ENCODE results near the gene GORASP1.

GORASP1 gene

DNA sequence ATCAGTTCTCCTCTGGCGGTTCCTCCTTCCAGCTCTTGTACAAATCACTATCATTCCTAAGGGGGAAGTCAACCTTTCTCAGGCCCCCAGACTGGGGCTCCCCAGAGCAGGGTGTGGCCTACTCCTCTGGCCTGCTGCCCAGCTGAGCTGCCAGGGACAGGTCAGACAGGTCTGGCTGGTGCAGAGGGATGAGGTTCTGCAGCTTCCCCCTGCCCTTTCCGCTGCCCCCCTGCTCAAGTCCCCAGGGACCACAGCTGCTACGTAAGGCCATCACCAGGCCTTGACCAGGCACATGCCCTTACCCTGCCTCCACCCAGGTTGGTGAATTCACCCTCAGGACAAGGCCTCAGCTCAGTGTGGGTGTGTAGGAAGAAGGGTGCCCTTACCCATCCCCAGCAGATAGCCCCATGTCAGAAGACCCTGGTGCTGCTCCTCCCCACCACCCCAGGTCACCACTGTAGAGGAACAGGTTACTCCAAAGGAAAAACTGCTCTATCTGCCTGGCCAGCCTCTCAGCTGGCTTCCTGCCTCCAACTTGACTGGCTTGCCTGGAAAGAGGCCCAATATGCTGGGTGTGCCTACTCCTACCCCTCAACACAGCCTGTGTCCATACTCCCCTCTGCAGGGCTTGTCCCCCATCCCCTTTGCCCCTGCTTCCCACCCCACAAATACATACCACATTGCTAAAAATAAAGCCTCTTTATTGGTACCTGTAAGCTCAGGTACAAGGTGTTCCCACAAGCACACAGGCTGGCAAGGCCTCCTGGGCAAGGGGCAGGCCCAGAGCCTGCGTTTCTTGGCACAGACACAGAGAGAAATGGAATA is 34.0 kb upstream of the GORASP1 start:
- DNase-seq (ENCODE audit: low read depth): no peak

DNA sequence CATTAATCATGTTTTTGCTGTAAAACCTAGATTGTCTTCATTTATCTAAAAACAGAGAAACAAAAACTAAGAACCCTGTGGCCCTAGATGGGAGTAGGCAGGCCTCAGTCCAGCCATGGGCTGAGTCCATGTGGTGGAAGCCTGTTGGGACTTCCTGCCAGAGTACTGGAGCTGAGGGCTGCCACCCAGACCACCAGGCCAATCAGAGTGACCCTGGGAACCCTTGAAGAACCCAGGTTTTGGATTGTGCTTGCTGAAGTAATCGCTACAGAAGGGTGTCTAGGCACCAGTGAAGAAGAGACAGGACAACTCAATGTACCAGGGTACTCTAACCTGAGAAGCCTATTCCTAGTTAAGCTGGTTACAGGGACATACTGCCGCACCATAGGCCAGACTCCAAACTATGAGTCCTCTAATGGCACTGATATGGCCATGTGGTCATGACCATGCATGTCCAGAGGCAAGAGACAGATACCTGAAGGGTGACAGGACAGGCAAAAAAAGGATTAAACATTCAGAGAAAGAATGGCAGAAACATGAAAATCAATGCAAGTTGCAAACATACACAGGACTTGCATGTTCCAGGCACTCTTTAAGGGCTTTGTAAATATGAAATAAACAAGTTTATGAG is 33.0 kb upstream of the GORASP1 start:
- no peak for DNase-seq (ENCODE audit: low read depth)

DNA sequence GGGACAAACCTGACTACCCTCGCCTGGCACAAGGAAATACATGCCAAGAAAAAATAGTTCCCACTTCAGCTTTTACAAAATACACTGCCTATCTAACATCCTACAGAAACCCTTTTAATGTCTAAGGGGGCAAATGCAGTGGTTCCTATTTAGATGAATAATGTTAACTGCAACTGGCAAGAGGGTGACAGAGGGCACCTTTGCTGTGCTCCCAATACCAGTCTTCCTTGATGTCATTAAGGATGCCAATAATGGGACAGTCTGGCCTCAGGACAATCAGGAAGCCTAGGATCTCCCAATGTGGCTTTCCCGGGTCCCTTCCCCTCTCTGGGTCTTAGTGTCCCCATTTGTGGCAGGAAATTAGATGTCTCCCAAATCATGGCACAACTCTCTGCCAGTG is 32.0 kb upstream of the GORASP1 start:
- no peak for DNase-seq (ENCODE audit: low read depth)

DNA sequence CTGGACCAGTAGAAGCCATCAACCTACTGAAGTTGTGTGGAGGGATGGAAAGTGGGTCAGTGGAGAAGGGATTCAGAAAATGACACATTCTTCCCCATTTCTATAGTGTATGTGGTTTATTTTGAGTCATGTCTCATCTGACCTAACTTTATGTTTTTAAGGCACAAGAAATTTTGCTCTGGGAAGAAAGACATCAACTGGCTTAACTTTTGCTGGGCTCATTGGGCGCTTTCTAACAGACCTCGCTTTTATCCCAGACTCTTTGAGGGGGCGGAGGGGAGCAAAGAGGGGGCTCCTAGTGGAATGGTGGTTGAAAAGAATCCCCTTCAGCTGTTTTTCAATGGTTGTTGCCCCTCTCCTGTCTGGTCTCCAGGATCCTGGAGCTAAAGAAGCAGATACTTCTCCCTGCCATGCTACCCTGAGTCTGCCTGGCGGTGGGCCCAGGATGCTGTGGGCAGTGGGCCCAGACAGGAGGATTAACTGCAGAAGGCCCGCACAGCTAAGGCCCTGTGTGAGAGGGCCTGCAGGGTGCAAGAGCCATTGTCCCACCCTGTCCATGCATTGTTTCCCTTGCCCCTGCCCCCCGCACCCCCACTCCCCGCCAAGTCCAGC is 31.5 kb upstream of the GORASP1 start:
- no peak for DNase-seq (ENCODE audit: low read depth)

DNA sequence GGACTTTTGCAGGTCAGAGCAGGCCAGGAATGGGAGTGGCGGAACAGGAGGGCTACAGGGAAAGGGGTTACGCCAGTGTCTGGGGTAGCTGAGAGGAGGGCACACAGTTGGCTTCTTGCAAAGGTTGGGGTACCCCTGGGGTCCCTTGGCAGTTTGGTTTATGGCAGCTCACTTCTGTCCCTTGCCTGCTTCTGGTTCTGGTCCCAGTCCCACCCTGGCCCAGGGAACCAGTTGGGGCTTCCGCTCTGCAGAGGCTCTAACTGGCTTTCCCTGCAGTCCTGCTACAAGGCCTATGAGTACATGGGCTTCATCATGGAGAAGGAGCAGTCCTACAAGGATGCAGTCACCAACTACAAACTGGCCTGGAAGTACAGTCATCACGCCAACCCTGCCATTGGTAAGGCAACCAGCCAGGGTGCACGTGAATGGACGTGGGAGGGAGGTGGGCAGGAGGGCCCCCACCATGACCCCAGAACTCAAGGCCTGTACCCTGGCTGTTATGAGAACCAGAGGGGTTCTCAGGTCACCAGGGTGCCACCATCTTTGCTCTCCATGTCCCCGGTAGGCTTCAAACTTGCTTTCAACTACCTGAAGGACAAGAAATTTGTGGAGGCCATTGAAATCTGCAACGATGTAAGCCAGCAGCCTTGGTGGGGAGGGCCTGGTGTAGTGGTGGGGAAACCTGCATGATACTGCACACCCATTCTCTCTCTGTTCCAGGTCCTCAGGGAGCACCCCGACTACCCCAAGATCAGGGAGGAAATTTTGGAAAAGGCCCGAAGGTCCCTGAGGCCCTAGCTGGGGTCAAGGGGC is 30.8 kb upstream of the GORASP1 start:
- DNase-seq (ENCODE audit: low read depth): no peak

DNA sequence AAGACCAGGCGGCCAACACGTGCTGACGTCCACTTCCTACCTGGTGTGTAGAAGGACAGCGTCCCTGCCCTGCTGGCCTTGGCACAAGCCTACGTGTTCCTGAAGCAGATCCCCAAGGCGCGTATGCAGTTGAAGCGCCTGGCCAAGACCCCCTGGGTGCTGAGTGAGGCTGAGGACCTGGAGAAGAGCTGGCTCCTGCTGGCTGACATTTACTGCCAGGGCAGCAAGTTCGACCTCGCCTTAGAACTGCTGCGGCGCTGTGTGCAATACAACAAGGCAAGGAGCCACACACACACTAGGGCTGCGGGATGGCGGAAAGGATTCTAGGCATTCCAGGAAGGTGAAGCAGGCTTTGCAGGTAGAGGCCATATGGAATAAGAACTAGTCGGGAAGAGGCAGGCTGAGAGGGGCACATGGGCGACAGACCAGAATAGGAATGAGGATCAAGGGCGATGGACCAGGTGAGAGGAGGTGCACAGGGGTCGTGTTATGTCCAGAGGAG is 30.1 kb upstream of the GORASP1 start:
- no peak for DNase-seq (ENCODE audit: low read depth)

DNA sequence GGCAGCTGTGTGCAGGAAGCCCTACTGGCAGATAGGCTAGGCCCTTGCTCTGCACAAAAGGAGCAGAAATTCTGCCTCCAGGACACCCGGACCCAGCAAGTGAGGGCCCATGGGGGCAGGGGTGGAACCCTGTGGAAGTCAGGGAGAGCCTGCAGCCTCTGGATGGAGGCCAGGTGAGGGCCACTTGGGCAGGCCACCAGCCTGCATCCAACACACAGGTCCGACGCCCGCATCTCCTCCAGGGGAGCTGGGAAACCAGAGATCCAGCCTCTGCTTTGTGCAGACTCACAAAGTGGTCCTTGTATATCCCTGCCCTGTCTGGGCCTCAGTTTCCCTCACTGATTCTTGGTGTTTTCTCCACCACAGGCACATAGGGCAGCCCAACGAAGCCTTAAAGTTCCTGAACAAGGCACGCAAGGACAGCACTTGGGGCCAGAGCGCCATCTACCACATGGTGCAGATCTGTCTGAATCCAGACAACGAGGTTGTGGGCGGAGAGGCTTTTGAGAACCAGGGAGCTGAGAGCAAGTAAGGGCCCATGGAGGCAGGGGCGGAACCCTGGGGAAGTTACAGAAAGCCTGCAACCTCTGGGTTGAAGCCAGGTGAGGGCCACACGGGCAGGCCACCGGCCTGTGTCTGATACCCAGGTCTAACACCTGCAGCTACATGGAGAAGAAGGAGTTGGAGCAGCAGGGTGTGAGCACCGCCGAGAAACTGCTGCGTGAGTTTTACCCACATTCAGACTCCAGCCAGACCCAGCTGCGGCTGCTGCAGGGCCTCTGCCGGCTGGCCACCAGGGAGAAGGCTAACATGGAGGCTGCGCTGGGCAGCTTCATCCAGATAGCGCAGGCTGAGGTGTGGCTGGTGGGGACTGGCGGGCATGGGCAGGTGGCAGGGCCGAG is 29.4 kb upstream of the GORASP1 start:
- DNase-seq (ENCODE audit: low read depth): no peak

DNA sequence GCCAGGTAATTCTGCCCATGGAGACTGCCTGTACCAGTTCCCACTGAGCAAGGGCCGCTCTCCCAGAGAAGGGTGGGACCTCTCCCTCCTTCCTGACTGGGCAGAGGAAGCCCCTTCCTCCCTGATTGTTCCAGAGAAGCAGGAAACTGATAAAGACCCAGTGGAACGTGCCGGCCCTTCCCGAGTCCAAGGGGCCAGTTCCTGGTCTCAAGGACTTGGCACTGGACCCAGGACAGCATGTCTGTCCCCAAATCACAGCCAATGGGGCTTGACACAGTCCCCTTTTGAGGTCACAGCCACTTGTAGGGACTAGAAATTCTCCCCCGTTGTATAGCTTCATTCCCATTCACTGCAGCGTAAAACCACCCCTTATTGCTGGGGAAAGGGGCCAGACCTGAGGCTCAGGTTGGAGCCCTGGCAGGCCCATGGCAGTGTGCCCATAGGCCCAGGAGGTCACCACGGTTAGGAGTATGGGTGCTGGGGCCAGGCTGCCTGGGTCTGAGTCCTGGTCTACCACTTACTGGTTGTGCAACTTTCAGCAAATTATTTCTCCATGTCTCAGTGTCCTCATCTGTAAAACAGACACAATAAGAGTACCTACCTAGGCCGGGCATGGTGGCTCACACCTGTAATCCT is 27.9 kb upstream of the GORASP1 start:
- DNase-seq (ENCODE audit: low read depth): no peak

DNA sequence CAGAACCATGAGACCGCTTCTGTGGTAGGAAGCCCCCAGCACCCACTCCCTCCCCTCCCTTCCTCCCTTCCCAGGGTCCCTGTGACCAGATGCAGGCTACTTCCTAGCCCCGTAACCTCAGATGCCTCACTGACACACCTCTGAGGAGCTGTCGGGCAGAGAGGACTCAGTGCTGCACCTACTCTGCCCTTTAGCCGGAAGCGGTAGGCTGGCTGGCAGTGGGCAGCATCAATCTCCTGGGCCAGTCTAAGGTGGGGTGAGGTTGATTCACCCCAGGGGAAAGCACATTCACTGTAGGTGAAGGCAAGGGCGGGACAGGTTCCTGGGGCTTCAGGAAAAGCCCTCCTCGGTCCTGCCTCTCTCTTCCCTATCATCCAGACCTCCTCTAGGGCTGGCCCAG is 26.9 kb upstream of the GORASP1 start:
- DNase-seq (ENCODE audit: low read depth): no peak

DNA sequence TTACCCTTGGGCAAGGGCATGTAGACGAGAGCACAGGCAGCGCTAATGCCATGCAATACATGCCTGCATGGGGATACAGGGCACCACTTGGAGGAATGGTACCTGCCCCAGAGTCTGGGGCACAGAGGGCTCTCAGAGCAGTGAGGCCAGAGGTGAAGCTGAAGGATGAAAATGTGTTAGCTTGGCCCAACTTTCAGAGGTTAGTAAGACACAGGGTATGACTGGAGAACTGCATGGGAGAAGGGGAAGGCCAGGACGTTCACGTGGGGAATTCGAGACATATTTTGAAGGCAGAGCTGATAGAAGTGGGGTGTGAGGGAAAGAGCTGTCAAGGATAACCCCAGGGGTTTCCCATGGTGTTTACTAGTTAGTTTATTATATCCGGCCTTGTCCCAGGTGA is 26.4 kb upstream of the GORASP1 start:
- no peak for DNase-seq (ENCODE audit: low read depth)

DNA sequence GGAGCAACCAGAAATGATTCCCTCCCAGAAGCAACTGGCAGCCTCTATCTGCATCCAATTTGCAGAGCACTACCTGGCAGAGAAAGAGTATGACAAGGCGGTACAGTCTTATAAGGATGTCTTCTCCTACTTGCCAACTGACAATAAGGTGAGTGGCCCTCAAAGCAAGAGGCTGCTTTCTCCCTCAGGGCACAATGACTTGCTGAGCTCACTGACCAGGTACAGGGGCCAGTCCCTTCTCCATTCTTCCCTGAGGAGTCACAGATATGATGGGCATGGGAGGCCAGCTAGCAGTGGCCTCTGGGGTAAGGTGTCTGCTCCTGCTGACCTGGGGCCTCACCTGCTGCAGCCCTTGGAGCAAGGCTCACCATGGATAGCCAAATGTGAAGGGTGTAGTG is 25.7 kb upstream of the GORASP1 start:
- no peak for DNase-seq (ENCODE audit: low read depth)

DNA sequence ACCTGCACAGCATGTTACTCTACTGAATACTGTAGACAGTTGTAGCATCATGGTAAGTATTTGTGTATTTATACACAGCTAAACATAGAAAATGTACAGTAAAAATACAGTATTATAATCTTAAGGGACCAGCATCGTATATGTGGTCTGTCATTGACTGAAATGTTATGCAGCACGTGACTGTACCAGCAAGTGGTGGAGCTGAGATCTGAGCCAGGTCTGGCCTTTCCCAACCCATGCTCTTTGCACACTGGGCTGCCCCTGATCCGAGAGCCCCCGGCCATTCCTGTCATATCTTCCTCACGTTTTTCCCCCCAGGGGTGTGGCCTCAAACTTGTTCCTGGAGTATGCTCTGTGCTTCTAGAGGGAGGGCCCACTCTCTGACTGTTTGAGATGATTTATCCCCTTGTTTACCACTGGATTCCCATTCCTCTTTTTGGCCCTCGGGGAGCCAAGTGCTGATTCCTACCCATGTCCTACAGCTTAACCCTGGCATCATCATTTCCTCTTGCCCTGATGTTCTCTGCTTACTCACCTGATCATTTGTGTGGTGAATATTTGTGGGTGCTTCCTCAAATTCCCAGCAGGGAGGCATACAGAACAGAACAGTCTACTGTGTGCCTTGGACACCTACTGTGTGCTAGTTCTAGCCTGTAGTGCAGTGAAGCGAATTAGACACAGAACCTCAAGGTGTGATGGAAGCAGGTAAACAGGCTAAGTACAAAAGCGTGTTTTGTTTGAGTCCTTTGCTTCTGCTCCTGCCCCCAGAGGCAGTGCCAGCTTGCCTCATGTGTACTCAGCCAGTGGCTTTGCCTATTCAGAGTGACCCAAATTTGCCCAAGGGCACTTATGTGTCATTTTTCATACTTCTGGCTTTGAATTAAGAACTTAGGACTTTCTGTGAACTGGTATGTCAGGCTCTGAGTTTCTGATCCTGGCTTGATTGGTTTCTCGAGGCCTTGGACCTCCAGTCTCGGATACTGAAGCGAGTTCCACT is 25.0 kb upstream of the GORASP1 start:
- no peak for DNase-seq (ENCODE audit: low read depth)

DNA sequence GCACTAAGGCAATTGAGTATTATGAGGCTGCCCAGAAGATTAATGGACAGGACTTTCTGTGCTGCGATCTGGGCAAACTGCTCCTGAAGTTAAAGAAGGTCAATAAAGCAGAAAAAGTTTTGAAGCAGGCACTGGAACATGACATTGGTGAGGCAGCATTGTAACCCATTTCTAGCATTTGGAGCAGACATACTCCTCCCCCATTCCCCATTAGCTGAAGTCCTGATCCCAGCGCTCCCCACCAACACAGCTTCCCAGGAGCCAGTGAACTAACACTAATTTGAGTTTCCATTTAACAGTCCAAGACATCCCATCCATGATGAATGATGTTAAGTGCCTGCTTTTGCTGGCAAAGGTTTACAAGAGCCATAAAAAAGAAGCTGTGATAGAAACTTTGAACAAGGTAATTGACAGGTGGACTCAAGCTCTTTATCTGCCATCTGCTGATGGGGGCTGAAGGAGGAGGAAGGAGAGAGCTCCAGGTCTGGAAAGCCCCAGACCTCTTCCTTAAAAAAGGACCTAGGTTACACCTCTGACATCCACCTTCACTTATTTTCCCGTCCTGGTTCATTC is 23.4 kb upstream of the GORASP1 start:
- DNase-seq (ENCODE audit: low read depth): no peak

DNA sequence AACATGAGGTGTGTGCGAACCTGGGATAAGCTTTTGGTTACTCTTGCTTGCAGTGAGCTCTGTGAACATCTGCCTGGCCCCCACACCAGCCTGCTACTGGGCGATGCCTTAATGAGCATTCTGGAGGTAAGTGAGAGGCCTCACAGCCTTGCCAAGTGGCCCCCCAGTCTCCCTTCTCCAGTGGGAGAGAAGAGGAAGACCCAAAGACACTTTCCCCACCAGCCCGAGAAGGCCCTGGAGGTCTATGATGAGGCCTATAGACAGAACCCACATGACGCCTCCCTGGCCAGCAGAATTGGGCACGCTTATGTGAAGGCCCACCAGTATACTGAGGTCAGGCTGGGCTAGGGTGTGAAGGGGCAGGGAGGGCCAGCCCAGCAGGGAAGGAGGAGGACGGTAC is 22.6 kb upstream of the GORASP1 start:
- DNase-seq (ENCODE audit: low read depth): no peak

DNA sequence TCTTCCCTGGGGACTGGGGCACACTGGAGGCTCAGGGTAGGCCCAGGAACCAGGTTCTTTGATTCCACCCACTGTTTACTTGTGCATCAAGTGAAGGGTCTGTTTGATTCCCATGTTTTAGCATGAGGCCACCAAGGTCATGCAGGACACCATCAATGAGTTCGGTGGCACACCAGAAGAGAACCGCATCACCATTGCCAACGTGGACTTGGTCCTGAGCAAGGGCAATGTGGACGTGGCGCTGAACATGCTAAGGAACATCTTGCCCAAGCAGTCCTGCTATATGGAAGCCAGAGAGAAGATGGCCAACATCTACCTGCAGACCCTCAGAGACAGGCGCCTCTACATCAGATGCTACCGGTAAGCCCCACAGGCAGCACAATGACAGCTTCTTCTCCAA is 21.5 kb upstream of the GORASP1 start:
- DNase-seq (ENCODE audit: low read depth): no peak

DNA sequence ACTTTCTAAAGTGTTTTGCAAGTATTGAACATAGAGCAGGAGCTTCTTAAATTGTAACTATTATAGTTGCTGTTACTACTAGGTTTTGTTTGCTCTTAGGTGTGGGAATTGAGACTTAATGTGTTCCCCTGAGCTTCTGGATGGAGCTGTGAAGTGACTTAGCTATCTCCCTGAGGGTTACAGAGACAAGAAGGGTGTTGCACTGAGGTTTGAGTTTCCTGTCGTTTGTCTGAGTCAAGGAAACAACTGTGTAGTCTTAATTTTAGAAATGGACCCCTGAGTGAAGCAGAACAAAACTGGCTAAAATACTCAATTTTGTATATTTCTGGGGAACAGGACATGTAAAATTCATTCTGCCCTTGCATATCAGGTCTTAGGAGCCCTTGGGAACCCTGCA is 20.5 kb upstream of the GORASP1 start:
- no peak for DNase-seq (ENCODE audit: low read depth)

DNA sequence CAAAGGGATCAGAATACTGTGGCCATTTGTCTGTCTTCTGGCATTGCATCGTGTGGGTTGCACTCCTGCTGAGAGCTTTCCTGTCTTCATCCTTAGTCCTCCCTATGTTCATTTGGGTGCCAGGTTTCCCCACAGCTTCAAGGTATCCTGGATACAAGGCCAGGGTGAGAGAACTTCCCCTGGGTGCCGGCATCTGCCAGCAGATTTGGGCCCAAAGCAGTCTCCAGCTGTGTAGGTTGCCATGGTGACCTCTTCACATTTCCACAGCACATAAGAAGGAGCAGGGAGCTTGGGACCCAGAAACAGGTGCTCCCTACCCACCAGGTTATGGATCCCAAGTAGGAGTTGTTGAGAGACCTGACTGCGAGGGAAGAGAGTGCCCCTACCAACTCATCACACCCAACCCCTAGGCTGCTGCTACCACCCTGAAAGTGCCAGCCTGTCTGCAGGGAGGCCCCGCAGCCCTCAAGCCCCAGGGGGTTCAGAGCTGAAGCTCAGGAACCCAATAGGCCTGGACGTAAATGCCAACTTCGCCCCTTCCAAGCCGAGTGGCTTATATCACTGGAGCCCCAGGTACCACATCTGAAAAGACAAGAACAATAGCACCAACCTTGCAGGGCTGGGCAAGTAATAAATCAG is 20.0 kb upstream of the GORASP1 start:
- no peak for DNase-seq (ENCODE audit: low read depth)

DNA sequence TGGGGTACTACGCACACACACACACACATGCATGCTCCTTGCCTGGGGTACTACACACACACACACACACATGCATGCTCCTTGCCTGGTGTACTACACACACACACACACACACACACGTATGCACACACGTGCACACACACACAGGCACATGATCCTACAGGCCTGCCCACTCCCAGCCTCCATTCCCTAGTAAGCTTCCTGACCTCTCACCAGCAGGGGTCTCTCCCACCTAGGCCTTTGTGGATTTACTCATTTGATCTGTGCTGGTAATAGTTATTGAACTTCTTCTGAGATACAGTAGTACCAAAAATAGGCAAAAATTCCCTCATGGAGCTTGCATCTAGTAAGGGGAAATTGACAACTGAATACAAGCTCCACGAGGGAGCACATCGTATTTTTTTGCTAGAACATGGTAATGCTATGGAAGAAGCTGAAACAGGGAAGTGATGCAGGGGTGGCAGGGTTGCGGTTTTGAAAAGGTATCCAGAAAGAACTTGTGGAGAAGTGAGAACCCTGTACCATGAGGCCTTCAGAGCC is 19.2 kb upstream of the GORASP1 start:
- DNase-seq (ENCODE audit: low read depth): no peak
